H9 (cell line): ENCODE measurements around the gene MRC2. TPM values are rescaled to one million over a fixed set of nuclear protein-coding genes. Genes with fewer than 3 reads are reported as not detected.

Experiments
- DNase-seq: peaks from one replicate; pipeline ENCODE4 v3.0.0-alpha.2; 2017
- H2AFZ ChIP-seq: one replicate; pipeline ENCODE4 v1.6.1; 2013; ENCODE audit warnings: mild to moderate bottlenecking, low read length, control low read depth, moderate library complexity
- H2AK5ac ChIP-seq: 2 replicates; pipeline ENCODE4 v1.6.1; 2013; ENCODE audit warnings: low read length, control low read depth, mixed read lengths; ENCODE audit not compliant: insufficient read length
- H2BK120ac ChIP-seq: one replicate; pipeline ENCODE4 v1.6.1; 2013; ENCODE audit warnings: low read depth, mild to moderate bottlenecking, low read length, control low read depth, inconsistent platforms; ENCODE audit not compliant: poor library complexity, severe bottlenecking
- H2BK12ac ChIP-seq: 2 replicates; pipeline ENCODE4 v1.6.1; 2013; ENCODE audit warnings: low read length, control low read depth, mixed read lengths, low read depth; ENCODE audit not compliant: insufficient read length
- H2BK15ac ChIP-seq: 2 replicates; pipeline ENCODE4 v1.6.1; 2013; ENCODE audit warnings: low read depth, low read length, control low read depth
- H2BK20ac ChIP-seq: one replicate; pipeline ENCODE4 v1.6.1; 2013; ENCODE audit warnings: low read depth, mild to moderate bottlenecking, low read length, control low read depth, inconsistent platforms; ENCODE audit not compliant: poor library complexity, severe bottlenecking
- H2BK5ac ChIP-seq: 2 replicates; pipeline ENCODE4 v1.6.1; 2013; ENCODE audit warnings: low read length, control low read depth, mixed read lengths; ENCODE audit not compliant: insufficient read length
- H3K14ac ChIP-seq: 2 replicates; pipeline ENCODE4 v1.6.1; 2013; ENCODE audit warnings: low read length, control low read depth; ENCODE audit not compliant: insufficient read depth
- H3K18ac ChIP-seq: 2 replicates; pipeline ENCODE4 v1.6.1; 2013; ENCODE audit warnings: low read depth, mild to moderate bottlenecking, mixed read lengths, low read length, control low read depth; ENCODE audit not compliant: insufficient read length
- H3K23ac ChIP-seq: 2 replicates; pipeline ENCODE4 v1.6.1; 2013; ENCODE audit warnings: low read length, control low read depth, mixed read lengths, low read depth; ENCODE audit not compliant: insufficient read length
- H3K23me2 ChIP-seq: 2 replicates; pipeline ENCODE4 v1.6.1; 2013; ENCODE audit warnings: low read depth, mild to moderate bottlenecking, mixed read lengths, low read length, control low read depth; ENCODE audit not compliant: insufficient read length, poor library complexity, severe bottlenecking
- H3K27ac ChIP-seq: 2 replicates; pipeline ENCODE4 v1.5.1; 2013; ENCODE audit warnings: low read length, control low read depth, mixed read lengths, low read depth; ENCODE audit not compliant: insufficient read length
- H3K27me3 ChIP-seq: 2 replicates; pipeline ENCODE4 v1.6.1; 2013; ENCODE audit warnings: low read length, control low read depth, inconsistent platforms; ENCODE audit not compliant: insufficient read depth
- H3K4ac ChIP-seq: 2 replicates; pipeline ENCODE4 v1.6.1; 2013; ENCODE audit warnings: low read depth, mild to moderate bottlenecking, control low read depth, inconsistent platforms, low read length, moderate library complexity
- H3K4me1 ChIP-seq: 2 replicates; pipeline ENCODE4 v1.6.1; 2013; ENCODE audit warnings: low read length, control low read depth, inconsistent platforms; ENCODE audit not compliant: insufficient read depth
- H3K4me2 ChIP-seq: 2 replicates; pipeline ENCODE4 v1.6.1; 2013; ENCODE audit warnings: low read length, control low read depth, mixed read lengths; ENCODE audit not compliant: insufficient read length, insufficient read depth
- H3K56ac ChIP-seq: 2 replicates; pipeline ENCODE4 v1.6.1; 2013; ENCODE audit warnings: low read depth, mild to moderate bottlenecking, mixed read lengths, low read length, control low read depth; ENCODE audit not compliant: insufficient read length
- H3K79me1 ChIP-seq: 2 replicates; pipeline ENCODE4 v1.6.1; 2013; ENCODE audit warnings: low read depth, mild to moderate bottlenecking, moderate library complexity, low read length, control low read depth, inconsistent platforms; ENCODE audit not compliant: insufficient read depth, poor library complexity, severe bottlenecking
- H3K79me2 ChIP-seq: 2 replicates; pipeline ENCODE4 v1.6.1; 2013; ENCODE audit warnings: low read length, control low read depth, inconsistent platforms; ENCODE audit not compliant: insufficient read depth
- H3K9ac ChIP-seq: 2 replicates; pipeline ENCODE4 v1.6.1; 2013; ENCODE audit warnings: low read length, control low read depth, mixed read lengths; ENCODE audit not compliant: insufficient read length; ENCODE audit errors: extremely low read depth
- H3K9me3 ChIP-seq: one replicate; pipeline ENCODE4 v1.6.1; 2013; ENCODE audit warnings: low read depth, low read length, inconsistent platforms; ENCODE audit not compliant: control insufficient read depth
- H3T11ph ChIP-seq: one replicate; pipeline ENCODE4 v1.6.1; 2013; ENCODE audit warnings: mild to moderate bottlenecking, low read length, control low read depth, inconsistent platforms
- H4K20me1 ChIP-seq: one replicate; pipeline ENCODE4 v1.6.1; 2013; ENCODE audit not compliant: control insufficient read depth, insufficient read length, insufficient read depth
- H4K5ac ChIP-seq: 2 replicates; pipeline ENCODE4 v1.6.1; 2013; ENCODE audit warnings: low read depth, mild to moderate bottlenecking, mixed read lengths, low read length, control low read depth; ENCODE audit not compliant: insufficient read length
- H4K8ac ChIP-seq: replicated peaks from 2 replicates; pipeline ENCODE4 v1.6.1; 2013; ENCODE audit warnings: low read length, control low read depth, mixed read lengths, low read depth; ENCODE audit not compliant: insufficient read length
- H4K91ac ChIP-seq: 2 replicates; pipeline ENCODE4 v1.6.1; 2013; ENCODE audit warnings: low read depth, mild to moderate bottlenecking, moderate library complexity, mixed read lengths, low read length, control low read depth; ENCODE audit not compliant: insufficient read length
- H3K27ac Mint-ChIP-seq, 3 experiments: 2 replicates in 2 of 3; 3 replicates in 1 of 3; pipeline ENCODE4 v1.8.0; 2020 to 2021; ENCODE audit warnings: mixed read lengths in 3 of 3, mild to moderate bottlenecking in 1 of 3, moderate library complexity in 1 of 3
- H3K27me3 Mint-ChIP-seq: 2 replicates; pipeline ENCODE4 v1.8.0; 2021; ENCODE audit warnings: low read depth, mild to moderate bottlenecking, moderate library complexity, mixed read lengths
- H3K36me3 Mint-ChIP-seq, 3 experiments: 2 replicates in 2 of 3; 3 replicates in 1 of 3; pipeline ENCODE4 v1.8.0; 2020 to 2021; ENCODE audit warnings: low read depth in 3 of 3, mixed read lengths in 3 of 3; ENCODE audit not compliant: insufficient read depth in 1 of 3
- H3K4me1 Mint-ChIP-seq, 2 experiments: 2 replicates each; pipeline ENCODE4 v1.8.0; 2020; ENCODE audit warnings: mixed read lengths in 2 of 2
- H3K4me3 Mint-ChIP-seq, 2 experiments: 2 replicates in 1 of 2; 3 replicates in 1 of 2; pipeline ENCODE4 v1.8.0; 2020 to 2021; ENCODE audit warnings: mild to moderate bottlenecking in 2 of 2, mixed read lengths in 2 of 2, moderate library complexity in 1 of 2
- H3K9me3 Mint-ChIP-seq, 2 experiments: 2 replicates in 1 of 2; 3 replicates in 1 of 2; pipeline ENCODE4 v1.8.0; 2020; ENCODE audit warnings: mild to moderate bottlenecking in 2 of 2, mixed read lengths in 2 of 2, moderate library complexity in 1 of 2
- WGBS: extraction: QIAGEN DNeasy Blood & Tissue Kit; methylation state at CpG from one replicate; pipeline ENCODE4 v1.1.7; 2013; ENCODE audit warnings: missing lambda C conversion rate, low lambda C conversion rate, mixed read lengths; ENCODE audit not compliant: insufficient read length; ENCODE audit errors: extremely low coverage; 5-methylcytosine and 5-hydroxymethylcytosine counted together
- total RNA-seq: library from RNA; stranded (reverse); gene quantifications from 2 replicates; pipeline ENCODE4 v1.2.1, GENCODE V29; 2021
- TF ChIP-seq, protein P1 (sequence below): fragments of 200-600 bp; sonication (generic); conservative IDR thresholded peaks from 3 replicates; pipeline ENCODE4 v1.8.0; 2021; ENCODE audit warnings: antibody characterized with exemption, mild to moderate bottlenecking

MRC2 gene
- total RNA-seq, 1 experiment from 2014 or later: 18.7 TPM

DNA sequence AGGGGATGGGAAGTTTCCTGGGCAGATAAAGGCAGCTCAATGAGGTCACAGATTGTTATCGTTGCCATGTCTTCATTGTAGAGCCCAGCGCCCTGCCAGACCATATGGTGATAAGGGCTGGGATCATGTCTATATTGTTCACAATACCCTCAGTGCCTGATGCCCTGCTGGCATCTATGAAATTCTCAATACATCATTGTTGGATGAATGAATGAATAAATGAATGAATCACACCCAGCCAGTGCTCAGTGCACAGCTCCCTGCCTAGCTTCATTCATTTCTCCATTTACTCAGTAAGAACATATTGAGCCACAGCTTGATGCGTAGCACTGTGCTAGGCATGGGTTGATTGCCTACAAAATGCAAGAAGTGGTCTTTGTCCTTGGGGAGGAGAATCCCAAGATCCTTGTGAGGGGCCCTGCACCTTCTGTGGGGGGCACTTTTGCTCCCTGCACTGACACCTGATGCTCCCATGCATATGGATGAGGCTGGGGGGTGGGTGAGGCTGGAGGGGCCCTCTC, 29.7 kb downstream of the MRC2 start:
- no peak overlapping the region for H3T11ph ChIP-seq
- Mint-ChIP-seq H3K4me3 (no peak overlapping the region), H3K27ac (no peak overlapping the region; a peak in 1 of 7 replicates), H3K9me3 (peaks cover 9% of the 10 kb centered on the region in 2 experiments), H3K4me1 (peaks cover 8 to 22% of the 10 kb centered on the region in 2 experiments), H3K27me3 (peaks cover 4% of the 10 kb centered on the region), H3K36me3 (peaks cover 3 to 22% (median 12%) of the 10 kb centered on the region in 3 experiments)
- H3K79me2 ChIP-seq: no peaks in the 10 kb centered on the region
- no peak overlapping the region for H3K27ac ChIP-seq
- no CpG with 5 or more reads among the region's 3 CpGs for WGBS
- H2BK15ac ChIP-seq: no peak overlapping the region
- H2BK20ac ChIP-seq: no peak overlapping the region
- no peaks in the 10 kb centered on the region for H3K79me1 ChIP-seq
- H2AFZ ChIP-seq: no peak overlapping the region
- peaks cover 9% of the 10 kb centered on the region for H3K23me2 ChIP-seq
- no peak overlapping the region for H3K23ac ChIP-seq
- H3K9ac ChIP-seq: no peak overlapping the region
- no peaks in the 10 kb centered on the region for H3K9me3 ChIP-seq
- no peak overlapping the region for H2BK5ac ChIP-seq
- no peak overlapping the region for H2AK5ac ChIP-seq
- no peak overlapping the region for H3K4ac ChIP-seq
- no peak overlapping the region for H2BK120ac ChIP-seq
- TF ChIP-seq, protein P1, sequence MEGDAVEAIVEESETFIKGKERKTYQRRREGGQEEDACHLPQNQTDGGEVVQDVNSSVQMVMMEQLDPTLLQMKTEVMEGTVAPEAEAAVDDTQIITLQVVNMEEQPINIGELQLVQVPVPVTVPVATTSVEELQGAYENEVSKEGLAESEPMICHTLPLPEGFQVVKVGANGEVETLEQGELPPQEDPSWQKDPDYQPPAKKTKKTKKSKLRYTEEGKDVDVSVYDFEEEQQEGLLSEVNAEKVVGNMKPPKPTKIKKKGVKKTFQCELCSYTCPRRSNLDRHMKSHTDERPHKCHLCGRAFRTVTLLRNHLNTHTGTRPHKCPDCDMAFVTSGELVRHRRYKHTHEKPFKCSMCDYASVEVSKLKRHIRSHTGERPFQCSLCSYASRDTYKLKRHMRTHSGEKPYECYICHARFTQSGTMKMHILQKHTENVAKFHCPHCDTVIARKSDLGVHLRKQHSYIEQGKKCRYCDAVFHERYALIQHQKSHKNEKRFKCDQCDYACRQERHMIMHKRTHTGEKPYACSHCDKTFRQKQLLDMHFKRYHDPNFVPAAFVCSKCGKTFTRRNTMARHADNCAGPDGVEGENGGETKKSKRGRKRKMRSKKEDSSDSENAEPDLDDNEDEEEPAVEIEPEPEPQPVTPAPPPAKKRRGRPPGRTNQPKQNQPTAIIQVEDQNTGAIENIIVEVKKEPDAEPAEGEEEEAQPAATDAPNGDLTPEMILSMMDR: no peak
- no peaks in the 10 kb centered on the region for H3K27me3 ChIP-seq
- no peaks in the 10 kb centered on the region for H4K20me1 ChIP-seq
- no peak overlapping the region for H3K18ac ChIP-seq
- H3K56ac ChIP-seq: no peak overlapping the region
- no peak overlapping the region for H4K5ac ChIP-seq
- H4K8ac ChIP-seq: no peak overlapping the region
- H3K14ac ChIP-seq: no peak overlapping the region
- no peak overlapping the region for H2BK12ac ChIP-seq
- no peak for DNase-seq
- no peak overlapping the region for H3K4me2 ChIP-seq
- H3K4me1 ChIP-seq: no peaks in the 10 kb centered on the region; the same call in 1 of the 2 replicates
- no peak overlapping the region for H4K91ac ChIP-seq
